Endometrial microvascular endothelial cells (primary cell): ENCODE measurements around the gene SLC6A18. TPM values are rescaled to one million over a fixed set of nuclear protein-coding genes. Genes with fewer than 3 reads are reported as not detected.

Source experiments
- in situ Hi-C: cut with HindIII; loops from 2 replicates; pipeline ENCODE4 v1.10.0; 2017; ENCODE audit warnings: low sequenced_read_pairs, low pct_unique_long_range_greater_than_20kb; ENCODE audit errors: inconsistent ontology term
- total RNA-seq: library from RNA; depleted of rRNA; stranded (reverse); fragments of >200 nt; gene quantifications from one replicate; pipeline ENCODE4 v1.2.3, GENCODE V29; 2015; ENCODE audit errors: inconsistent ontology term

The SLC6A18 gene
- total RNA-seq, 1 donor from 2014 or later: not detected

DNA sequence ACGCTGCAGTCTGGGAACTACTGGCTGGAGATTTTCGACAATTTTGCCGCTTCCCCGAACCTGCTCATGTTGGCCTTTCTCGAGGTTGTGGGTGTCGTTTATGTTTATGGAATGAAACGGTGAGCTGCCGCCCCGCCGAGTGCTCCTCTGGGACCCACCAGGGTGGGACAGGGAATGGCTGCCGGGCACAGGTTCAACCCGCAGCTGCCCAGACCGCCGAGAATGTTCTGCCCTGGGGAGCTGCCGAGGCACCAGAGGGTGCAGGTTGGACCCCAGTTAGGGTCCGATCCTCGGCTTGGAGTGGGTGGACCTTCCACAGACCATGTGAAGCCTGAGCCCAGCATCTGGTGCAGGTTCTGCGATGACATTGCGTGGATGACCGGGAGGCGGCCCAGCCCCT, 19.1 kb downstream of the SLC6A18 start:
- in situ Hi-C loops: no loop called here

DNA sequence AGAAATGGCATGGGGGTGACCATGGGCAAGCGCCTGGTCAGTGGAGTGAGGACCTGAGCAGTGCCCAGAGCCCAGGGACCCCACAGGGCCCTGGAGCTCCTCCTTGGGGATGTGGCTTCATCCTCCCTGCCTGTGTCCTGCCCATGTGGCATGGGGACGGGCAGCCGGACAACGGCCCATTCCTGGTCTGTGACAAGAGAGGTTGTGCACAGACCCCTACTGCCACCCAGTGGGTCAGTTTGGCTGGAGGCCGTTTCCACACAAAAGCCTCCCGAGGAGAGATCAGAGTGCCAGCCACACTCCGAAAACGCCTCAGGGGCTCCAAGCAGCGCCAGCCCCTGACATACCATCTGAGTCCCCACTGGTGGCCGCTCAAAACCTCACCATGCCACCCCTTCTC, 19.8 kb downstream of the SLC6A18 start:
- in situ Hi-C loops: no loop called here

DNA sequence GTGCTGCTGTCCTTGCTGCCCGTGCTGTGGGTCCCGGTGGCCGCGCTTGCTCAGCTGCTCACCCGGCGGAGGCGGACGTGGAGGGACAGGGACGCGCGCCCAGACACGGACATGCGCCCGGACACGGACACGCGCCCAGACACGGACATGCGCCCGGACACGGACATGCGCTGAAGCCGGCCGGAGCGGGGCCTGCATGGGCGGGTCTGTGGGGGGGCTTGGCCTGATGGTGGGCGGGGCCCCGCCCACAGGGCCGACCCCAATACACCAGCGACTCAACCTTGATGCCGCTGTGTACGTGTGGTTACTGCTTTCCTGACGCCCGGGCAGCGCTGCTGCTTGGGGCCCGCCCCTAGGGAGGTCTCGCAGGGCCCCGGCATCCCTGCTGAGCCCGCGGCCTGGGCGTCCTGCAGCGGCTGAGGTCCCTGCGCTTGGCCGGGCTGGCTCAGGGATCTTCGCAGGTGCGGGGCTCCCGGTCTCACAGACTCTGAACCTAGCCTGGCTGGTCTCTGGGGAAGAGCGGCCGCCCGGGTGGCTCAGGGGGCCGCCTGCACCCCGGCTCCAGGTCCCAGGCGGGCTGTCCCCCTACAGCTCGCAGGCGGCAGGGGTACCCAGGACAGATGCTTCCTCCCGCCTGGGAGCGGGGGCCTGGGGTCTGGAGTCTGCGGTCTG, 20.9 kb downstream of the SLC6A18 start:
- in situ Hi-C loops: no loop called here

DNA sequence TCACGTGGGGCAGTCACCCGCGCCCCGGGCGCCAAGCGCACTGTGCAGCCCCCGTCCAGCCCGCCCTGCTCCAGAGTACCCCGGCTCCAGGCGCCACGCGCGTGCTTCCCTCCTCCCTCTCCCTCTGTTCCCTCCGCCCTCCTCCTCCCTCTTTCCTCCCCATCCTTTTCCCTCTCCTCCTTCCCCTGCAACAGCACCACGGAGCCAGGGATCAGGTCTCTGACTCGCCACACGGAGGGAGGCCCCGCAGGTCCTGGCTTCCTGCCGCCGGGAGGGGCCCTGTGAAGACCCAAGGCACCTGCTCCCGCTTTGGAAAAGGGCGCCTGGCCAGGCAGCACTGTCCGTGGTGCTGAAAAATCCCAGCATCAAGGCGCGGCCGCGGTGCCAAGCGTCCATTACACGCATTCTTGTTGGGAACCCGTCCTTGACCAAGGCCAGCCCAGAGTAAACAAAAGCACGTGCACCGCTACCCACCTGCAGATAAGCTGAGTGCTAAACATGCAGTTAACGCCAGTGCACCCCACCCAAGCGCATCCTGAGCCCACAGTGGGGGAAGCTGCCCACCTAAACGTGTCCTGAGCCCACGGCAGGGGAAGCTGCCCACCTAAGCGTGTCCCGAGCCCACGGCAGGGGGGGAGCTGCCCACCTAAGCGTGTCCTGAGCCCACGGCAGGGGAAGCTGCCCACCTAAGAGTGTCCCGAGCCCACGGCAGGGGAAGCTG, 21.7 kb downstream of the SLC6A18 start:
- in situ Hi-C loops: no loop called here

DNA sequence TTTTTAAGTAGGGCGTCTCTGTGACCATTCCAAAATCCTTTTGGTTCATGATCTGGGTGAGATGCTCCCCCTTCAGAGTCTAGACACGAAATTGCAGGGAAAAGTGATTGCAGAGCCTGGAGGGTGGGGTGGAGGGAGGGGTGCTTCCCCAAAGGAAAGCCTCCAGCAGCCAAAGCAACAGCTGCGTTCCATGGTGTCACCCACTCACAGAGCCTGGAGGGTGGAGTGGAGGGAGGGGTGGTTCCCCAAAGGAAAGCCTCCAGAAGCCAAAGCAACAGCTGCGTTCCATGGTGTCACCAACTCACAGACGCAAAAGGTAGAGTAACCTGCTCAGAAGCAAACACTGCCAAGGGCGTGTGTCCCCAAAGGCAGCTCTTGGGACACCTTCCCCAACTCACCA, 22.6 kb downstream of the SLC6A18 start:
- in situ Hi-C loops: no loop called here

DNA sequence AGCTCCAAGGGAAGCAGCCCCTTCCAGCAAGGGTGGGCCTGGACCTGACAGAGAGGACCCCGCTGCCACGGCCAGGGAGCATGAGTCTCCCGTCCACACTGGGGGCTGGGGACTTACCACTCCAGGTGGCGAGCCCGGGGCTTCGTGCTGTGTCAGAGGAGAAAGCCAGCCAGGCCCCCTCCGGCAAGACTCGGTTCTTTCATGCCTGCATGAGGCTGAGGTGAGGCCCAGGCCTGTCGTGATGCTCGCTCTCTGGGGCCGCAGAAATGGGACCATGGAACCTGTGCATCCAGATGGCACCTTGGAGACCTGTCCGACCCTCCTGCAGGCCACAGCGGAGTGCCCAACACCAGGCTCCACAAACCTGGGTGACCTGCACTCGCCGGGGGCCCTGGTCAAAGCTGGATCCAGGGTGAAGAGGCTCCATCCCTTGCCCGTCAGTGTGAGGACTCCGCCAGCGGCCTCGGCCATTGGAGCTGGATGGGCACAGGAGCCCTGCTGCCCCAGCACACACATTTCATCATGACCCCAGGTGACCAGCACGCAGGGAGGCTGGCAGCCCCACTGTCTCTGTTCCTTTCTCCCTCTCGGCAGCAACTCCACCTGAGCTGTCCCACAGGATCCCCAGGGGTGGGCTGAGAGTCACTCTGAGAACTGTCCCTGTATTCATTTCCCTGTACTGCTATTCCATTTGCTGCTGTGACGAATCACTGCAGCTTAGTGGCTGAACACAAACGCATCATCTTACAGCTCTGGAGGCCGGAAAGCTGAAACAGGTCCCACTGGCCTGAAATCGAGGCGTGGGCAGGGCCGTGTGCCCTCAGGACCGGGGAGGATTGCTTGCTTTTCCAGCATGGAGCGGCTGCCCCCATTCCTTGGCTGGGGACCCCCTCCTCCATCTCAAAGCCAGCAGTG, 24.4 kb downstream of the SLC6A18 start:
- in situ Hi-C loops: no loop called here

DNA sequence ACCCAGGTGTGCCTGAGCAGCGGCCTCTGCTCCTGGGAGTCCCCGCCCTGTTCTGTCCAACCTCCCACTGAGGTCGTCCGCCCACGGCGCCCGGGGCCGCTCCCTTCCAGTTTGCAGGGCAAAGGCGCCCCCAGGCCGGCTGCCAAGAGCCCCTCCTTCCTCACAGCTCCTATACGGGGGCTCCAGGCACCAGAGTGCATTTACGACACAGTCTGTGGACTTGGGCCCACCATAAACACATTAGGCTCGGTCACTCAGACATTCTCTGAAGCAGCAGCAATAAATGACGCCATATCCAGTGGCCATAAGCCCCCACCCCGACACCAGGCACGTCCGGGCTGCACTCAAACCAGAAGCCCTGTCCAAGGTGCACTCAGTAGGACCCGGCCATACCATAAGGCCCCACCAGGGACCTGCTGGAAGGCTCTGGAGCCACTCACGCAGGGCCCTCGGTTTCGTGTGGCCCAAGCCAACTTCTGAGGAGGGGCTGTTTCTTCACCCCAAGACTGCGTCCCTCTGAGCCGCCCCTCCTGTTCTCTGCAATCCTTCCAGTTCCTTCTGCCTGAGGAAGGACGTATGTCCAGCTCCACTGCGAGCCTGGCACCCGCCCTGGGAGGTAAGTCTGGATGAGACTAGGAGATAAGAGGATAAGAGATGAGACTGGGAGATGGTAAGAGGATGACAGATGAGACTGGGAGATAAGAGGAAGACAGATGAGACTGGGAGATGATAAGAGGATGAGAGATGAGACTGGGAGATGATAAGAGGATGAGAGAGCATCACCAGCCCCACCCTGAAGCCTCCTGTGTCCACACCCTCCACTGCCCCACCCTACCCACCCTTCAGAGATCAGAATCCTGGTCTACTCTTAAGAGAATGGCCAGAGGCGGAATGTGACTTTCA, 26.7 kb downstream of the SLC6A18 start:
- in situ Hi-C loops: no loop called here

DNA sequence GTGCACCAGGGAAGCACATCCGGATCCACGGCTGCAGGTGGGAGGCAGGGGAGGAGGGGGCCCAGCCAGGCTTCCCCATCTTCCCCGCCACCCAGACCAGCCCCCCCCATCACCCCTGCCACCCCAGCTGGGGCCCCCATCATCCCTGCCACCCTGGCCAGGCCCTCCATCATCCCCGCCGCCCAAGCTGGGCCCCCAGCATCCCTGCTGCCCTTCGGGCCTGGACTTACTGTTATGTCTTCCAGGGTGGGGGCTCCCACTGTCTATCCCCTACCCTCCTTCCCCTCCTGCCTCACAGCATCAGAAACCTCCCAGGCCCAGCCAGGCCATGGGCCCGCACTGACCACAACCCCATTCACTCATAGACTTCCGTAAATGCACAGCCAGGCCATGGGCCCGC, 27.5 kb downstream of the SLC6A18 start:
- in situ Hi-C loops: no loop called here

DNA sequence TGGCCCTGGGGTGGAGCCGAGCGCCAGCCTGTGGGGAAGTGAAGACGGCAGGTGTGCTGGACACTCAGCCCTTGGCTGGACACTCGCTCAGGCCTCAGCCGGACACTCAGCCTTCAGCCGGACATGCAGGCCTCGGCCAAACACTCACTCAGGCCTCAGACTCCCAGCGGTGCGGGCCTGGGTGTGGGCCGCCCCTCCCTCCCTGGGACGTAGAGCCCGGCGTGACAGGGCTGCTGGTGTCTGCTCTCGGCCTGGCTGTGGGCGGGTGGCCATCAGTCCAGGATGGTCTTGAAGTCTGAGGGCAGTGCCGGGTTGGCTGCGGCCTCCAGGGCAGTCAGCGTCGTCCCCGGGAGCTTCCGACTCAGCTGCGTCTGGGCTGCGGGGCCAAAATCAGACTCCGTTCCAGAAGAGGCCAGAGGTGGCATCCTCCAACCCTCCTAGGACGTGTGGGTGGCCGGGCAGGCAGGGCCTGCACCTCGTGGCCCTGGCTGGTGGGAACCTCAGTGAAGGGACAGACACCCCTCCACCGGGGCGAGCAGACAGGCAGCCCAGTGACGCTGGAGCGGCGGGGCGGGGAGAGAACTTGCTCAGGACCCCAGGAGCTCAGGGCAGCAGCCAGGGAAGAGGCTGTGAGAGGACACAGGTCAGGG, 28.4 kb downstream of the SLC6A18 start:
- in situ Hi-C loops: no loop called here

DNA sequence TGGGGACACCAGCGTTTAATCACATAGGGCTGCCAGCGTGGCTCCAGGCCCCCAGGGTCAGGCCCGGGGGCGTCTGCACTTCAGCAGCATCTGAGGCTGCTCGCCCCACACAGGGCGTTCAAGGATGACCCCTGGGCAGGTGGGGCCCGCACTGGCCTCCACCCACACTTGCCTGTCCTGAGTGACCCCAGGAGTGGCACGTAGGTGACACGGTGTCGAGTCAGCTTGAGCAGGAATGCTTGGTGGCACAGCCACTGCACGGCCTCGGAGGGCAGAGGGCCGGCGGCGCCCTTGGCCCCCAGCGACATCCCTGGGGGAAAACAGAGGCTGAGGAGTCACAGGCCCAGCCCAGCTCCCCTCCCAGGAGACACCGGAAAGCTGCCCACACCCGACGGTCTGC, 29.0 kb downstream of the SLC6A18 start:
- in situ Hi-C loops: no loop called here

DNA sequence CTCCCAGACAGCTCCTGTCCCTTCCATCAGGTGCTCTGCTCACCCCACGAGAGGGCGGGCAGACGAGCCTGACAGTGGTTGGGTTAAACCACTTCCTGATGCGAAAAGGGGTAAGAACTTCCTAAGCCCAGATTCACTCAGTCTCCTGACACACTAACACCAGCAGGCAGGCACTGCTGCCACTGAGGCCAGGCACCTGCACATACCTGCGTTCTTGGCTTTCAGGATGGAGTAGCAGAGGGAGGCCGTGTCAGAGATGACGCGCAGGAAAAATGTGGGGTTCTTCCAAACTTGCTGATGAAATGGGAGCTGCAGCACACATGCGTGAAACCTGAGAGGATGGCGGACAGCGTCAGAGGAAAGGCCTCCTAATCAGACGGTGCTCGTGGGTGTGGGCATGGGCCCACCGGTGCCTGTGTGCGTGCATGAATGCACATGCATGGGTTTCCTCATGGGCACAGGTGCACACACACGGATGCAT, 29.9 kb downstream of the SLC6A18 start:
- in situ Hi-C loops: no loop called here

DNA sequence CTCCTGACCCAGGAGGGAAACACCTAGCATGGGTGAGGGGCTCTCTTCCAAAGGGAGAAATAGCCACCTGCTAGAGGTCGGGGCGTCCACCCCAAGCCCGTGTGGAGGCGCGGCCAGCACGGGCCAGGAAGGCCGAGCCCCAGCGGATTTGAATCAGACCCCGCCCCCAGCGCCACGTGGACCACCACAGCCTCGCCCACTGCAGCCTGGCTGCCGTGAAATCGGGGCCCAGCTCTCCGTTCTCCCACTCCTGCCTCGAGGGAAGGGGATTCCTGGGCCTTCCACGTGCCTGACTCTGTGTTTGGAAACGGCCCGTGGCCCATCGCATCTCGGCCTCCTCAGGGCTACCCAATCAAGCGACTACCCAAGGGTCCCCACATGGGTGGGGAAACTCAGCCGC, 31.6 kb downstream of the SLC6A18 start:
- in situ Hi-C loops: no loop called here

DNA sequence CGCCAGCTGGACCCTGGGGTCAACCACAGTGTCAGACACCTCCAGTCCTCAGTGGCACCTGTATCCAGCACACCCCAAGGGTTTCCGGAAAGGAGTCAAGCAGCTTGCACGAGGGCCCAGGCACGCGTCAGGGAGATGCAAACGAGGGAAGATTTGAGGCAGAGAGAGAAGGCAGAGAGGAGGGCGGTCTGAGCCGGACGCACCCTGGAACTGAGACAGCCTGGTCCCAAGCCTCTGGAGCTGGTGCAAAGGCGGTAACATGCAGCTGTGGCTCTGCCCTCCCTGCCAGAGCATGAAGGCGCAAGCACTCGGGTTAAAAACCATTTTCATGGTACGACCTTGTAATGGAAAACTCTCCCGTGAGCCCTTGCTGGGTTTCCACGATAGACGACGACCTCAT, 32.2 kb downstream of the SLC6A18 start:
- in situ Hi-C loops: no loop called here

DNA sequence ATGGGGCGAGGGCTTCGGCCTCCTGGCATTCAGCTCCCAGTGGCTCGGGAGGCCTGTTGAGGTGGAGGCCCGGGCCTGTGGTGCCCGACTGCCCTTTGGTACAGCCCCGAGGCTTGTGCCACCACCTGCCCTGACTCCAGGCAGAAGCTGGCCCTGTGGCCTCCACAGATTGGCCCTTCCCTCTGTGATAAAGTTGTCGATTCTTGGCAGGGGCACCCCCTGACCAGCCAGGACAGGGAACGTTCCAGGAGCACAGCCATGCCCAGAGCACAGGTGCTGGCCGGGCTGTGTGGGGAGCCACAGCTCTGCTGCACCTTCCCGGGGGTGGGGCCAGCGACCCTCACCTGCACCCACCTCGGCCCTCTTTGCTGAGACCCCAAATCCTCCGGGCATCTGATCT, 32.7 kb downstream of the SLC6A18 start:
- in situ Hi-C loops: no loop called here

DNA sequence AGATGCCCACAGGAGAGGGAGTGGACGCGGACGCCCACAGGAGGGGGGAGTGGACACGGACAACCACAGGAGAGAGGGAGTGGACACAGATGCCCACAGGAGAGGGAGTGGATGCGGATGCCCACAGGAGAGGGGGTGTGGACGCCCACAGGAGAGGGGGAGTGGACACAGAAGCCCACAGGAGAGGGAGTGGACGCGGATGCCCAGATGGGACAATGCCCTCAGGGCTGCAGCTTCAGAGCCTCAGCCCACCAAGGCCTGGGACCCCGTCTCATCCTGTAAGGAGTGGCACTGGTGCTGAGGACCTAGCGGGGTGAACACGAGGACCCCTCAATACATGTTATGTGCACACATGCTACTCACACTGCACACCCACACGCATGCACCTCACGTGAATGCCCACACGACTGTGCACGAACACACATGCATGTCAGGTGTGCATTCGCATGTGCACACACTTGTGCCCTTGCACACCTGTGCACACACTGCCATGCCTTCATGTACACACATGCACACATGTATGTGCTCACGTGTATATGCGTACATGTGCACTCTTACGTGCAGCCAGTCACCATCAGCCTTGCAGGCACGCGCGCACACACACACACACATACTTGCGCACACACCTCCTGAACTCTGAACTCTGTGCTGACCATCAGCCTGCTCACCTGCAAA, 34.8 kb downstream of the SLC6A18 start:
- in situ Hi-C loops: no loop called here

DNA sequence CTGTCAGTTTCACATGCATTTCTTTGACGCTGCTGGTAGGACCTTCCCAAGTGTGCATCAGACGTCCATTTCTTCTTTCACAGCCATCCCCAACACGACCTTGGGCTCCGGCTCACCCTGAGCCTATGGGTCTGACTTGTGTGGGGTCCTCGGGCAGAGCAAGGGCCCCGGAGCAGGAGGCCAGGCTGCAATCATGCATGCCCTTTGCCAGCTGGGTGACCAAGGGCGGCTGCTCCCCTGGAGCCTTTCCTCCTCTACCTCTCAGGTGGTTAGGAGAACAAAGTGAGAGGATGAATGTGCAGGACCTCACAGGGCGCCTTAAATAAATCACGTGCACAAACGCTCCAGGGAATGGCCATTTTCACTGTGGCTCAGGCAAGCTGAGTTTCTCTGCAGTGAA, 36.5 kb downstream of the SLC6A18 start:
- in situ Hi-C loops: no loop called here

DNA sequence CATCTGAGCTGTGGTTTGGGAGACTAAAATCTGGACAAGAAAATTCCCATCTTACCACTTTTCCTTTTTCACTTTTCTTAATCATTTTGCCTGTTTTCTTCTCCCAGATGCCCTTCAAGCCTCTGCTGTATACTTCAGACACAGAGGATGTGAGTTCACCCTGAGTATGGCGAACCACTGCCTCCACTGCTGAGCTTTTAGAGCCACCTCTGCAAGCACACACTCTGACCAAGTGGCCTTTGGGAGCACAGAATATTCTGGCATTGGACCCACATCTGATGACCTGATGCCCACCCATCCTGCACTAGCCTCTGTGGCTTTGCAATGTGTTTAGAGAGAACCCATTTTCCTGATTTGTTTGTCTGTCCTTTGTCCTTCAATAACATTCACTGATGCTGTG, 37.2 kb downstream of the SLC6A18 start:
- in situ Hi-C loops: no loop called here

DNA sequence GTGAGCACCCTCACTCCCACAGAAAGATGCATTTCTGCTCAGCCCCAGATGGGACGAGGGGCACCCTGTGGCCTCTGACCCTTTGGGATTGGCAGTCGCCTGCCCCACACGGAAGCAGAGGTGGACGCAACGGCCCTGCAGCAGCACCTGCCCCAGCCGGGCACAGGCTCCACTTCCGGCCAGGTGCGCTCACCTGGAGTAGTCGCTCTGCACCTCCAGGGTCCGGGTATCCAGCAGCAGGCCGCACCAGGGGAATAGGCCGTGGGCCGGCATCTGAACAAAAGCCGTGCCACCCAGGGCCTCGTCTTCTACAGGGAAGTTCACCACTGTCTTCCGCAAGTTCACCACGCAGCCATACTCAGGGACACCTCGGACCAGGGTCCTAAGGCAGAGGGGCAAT, 39.0 kb downstream of the SLC6A18 start:
- in situ Hi-C loops: no loop called here
